GM12872 (cell line): Measurements from ENCODE around the gene SUDS3.

ENCODE experiments used
- CTCF ChIP-seq: IDR thresholded peaks from 3 replicates; pipeline ENCODE4 v1.5.1; 2011; ENCODE audit warnings: low read depth, mild to moderate bottlenecking, low read length, moderate library complexity; ENCODE audit not compliant: insufficient read depth

Gene SUDS3

GRCh38 chr12:118377021-118377883 is 897 bp downstream of the SUDS3 start:
- no peak for TF ChIP-seq CTCF

- TF ChIP-seq CTCF: peak; percentile 90
These were observed 1.6 kb downstream of the SUDS3 start for GRCh38 chr12:118377884-118378470.

- no peak for TF ChIP-seq CTCF
These were observed 15.1 kb downstream of the SUDS3 start for GRCh38 chr12:118391424-118391823.

- TF ChIP-seq CTCF: no peak
These were observed 15.5 kb downstream of the SUDS3 start for GRCh38 chr12:118391836-118392235.

- TF ChIP-seq CTCF: no peak
These were observed 21.5 kb downstream of the SUDS3 start for GRCh38 chr12:118397708-118398440.

- no peak for TF ChIP-seq CTCF
These were observed 22.2 kb downstream of the SUDS3 start for GRCh38 chr12:118398524-118398923.

- TF ChIP-seq CTCF: no peak
These were observed 22.6 kb downstream of the SUDS3 start for GRCh38 chr12:118398940-118399339.
